ENCODE results near the gene STK24.

DNA sequence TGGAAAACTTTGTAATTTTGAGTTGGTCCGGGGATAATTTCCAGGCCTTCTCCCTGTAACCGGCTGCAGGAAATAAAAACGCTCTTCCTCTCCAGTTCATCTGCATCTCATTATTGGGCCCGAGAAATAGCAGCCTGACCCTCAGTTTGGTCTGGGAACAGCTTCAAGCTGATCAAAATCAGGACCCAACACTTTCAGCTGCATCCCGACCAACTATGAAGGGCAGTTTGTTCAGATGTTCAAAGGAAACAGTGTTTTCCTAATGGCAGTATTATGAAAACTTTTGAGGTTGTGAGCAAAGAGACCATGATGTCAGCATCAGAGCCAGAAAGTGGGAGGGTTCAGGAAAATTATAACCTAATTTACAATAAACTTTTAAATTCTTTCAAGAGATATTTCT, 35.7 kb downstream of the STK24 start:
- TF ChIP-seq, protein P1, sequence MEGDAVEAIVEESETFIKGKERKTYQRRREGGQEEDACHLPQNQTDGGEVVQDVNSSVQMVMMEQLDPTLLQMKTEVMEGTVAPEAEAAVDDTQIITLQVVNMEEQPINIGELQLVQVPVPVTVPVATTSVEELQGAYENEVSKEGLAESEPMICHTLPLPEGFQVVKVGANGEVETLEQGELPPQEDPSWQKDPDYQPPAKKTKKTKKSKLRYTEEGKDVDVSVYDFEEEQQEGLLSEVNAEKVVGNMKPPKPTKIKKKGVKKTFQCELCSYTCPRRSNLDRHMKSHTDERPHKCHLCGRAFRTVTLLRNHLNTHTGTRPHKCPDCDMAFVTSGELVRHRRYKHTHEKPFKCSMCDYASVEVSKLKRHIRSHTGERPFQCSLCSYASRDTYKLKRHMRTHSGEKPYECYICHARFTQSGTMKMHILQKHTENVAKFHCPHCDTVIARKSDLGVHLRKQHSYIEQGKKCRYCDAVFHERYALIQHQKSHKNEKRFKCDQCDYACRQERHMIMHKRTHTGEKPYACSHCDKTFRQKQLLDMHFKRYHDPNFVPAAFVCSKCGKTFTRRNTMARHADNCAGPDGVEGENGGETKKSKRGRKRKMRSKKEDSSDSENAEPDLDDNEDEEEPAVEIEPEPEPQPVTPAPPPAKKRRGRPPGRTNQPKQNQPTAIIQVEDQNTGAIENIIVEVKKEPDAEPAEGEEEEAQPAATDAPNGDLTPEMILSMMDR (IDR thresholded peaks at IDR 0.05): no peak
- no peak for TF ChIP-seq POLR2A (IDR thresholded peaks at IDR 0.05)
